ENCODE measurements around the gene TAPBP.

Gene TAPBP

DNA sequence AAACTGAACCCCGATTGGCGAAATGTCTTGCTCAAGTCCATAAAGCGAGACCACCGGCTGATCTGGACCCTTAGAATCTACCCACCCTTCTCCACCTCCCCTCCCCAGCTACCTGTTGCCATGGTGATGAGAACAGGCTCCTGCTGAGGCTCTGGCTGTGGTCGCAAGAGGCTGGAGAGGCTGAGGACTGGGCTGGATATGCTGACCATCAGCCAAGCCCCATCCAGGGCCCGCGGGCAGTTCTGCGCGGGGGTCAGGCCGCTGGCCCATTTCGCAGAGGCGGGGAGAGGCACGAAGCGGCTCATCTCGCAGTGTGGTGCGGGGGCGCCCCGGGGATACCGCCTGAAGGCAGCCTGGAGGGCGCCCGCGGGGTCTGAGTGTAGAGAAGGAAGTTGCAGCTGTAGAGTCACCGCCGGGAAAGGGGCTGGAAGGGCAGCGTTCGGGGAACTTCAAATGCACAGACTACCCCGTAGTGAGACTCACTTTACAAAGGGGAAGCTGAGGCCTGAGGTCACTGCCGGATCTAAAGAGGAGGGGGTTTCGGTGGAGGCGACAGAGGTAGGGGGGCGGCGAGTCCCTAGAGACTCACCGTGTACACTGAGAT lies 671 bp downstream of the TAPBP start:
- H3K4me3 Mint-ChIP-seq, result peak overlapping the region; percentile 95 to 99
- H3K4me1 Mint-ChIP-seq, result peaks cover 64% of the 10 kb centered on the region
- DNase-seq, result peak; percentile 36 to 66
- ATAC-seq, result peak; percentile 37
- no peaks in the 10 kb centered on the region for H3K27me3 Mint-ChIP-seq
- no peaks in the 10 kb centered on the region for H3K9me3 Mint-ChIP-seq
- H3K27ac Mint-ChIP-seq, result peak overlapping the region; percentile 94 to 97

DNA sequence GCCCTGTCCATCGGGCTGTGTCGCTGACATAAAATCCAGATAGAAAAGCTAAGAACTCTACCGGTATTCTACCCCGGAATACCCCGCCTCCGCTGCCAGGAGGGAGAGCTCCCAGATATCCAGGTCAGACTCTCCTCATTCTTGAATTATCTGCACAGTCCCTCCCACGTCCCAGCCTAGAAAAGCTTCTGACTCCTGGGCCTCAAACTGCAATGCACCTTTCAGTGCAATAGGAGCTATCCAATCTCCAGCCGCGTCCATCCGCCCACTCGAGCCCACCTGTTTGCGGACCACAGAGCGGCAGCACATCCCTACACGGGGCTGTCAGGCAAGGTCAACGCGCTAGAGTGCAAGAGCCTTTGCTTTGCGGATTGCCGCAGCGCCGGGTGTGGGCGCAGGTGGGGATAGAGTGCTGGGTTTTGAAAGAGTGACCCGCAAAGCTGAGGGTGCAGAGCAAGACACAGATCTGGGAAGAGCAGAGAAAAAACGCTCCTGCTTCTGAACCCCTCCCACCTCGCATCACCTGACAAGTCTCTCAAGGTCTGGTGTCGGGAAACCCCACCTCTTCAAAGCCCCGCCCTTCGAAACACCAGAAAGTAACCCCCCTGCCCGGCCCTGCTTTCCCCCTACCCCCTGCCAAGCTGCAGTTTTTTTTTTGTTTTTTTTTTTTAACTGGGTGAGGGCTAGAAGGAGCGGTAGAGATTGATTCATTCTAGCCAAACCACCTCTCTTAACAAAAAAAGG lies 1.3 kb downstream of the TAPBP start:
- ATAC-seq, result peak; percentile 44
- DNase-seq, result peak; percentile 55 to 79
- no peaks in the 10 kb centered on the region for H3K9me3 Mint-ChIP-seq
- H3K4me1 Mint-ChIP-seq, result peaks cover 62% of the 10 kb centered on the region
- H3K27me3 Mint-ChIP-seq, result no peaks in the 10 kb centered on the region
- peak overlapping the region; percentile 95 to 99 for H3K4me3 Mint-ChIP-seq
- H3K27ac Mint-ChIP-seq, result peak overlapping the region; percentile 94 to 97

DNA sequence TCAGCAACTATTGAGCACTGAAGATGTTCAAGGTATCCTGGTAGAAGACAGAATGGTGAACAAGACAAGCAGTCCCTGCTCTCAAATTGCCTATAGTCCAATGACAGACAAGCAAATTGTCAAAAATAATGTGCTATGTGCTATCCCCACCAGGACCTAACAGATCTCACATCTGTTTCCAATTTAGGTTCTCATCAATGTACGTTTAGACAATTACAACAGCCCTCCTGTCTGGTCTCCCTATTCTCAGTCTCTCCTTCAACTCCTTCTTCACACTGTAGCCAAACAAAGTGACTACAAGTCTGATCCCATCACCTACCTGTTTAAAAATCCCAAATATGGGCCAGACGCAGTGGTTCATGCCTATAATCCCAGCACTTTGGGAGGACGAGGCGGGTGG lies 7.5 kb downstream of the TAPBP start:
- ATAC-seq, result no peak
- Mint-ChIP-seq H3K27ac (peak overlapping the region; percentile 3 to 69), H3K4me1 (peaks cover 57% of the 10 kb centered on the region), H3K4me3 (no peak overlapping the region), H3K9me3 (no peaks in the 10 kb centered on the region), H3K27me3 (no peaks in the 10 kb centered on the region)
- no peak for DNase-seq

DNA sequence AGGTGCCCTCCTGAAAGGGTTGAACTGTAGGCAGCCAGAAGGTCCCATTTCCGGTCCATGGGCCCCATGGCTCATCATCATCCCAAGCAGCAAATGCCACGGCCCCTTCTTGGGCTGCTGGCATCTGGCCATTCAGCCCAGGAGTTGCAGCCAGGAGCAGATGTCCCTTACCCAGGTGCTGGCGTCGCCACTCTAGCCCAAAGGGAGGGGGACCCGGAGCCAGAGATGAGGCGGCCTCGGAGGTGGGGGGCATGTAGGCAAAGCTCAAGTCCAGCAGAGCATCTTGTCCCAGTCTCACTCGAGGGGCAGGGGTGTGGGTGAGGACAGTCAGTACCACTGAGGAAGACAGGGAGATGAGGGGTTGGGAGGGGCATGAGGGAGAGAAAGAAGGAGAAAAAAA lies 8.8 kb downstream of the TAPBP start:
- ATAC-seq (no peak), DNase-seq (no peak)
- Mint-ChIP-seq H3K27ac (peak overlapping the region in 1 of 2 donors; percentile 91), H3K27me3 (no peaks in the 10 kb centered on the region), H3K4me3 (no peak overlapping the region), H3K9me3 (no peaks in the 10 kb centered on the region), H3K4me1 (peaks cover 57% of the 10 kb centered on the region)

DNA sequence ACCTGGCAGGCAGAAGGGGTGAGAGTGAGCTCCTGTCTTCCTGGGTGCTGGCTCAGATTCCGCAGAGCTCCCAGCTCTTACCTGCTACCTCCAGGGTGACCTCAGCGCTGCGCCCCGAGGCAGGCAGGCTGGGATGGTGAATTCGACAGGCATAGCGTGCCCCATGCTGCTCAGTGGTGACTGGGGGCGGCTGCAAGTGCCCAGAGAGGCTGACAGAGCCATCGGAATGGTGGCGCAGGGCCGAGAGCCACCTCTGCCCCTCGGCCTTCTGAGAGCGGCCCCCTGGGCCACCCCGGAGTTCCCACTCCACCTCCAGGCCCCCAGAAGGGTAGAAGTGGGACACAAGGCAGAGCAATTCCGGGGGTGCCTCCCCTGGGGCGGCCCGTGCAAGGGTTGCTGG lies 9.7 kb downstream of the TAPBP start:
- DNase-seq (no peak), ATAC-seq (no peak)
- peak overlapping the region in 1 of 2 donors; percentile 21 for H3K4me3 Mint-ChIP-seq
- H3K4me1 Mint-ChIP-seq, result peaks cover 66% of the 10 kb centered on the region
- no peaks in the 10 kb centered on the region for H3K9me3 Mint-ChIP-seq
- H3K27me3 Mint-ChIP-seq, result no peaks in the 10 kb centered on the region
- no peak overlapping the region for H3K27ac Mint-ChIP-seq

DNA sequence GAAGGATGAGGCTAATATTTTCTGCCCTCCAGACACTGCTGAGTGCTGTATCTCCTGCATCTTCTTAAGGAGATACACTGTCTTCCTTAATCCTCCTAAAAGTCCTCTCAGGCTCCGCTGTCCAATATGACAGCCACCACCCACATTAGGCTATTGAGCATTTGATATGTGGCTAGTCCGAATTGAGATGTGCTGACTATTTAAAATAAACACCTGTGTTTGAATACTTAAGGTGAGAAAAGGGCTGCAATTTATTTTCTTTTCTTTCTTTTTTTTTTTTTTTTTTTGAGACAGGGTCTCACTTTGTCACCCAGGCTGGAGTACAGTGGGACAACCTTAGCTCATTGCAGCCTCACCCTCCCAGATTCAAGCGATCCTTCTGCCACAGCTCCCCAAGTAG lies 12.0 kb downstream of the TAPBP start:
- DNase-seq, result no peak
- Mint-ChIP-seq H3K4me1 (peaks cover 69% of the 10 kb centered on the region), H3K27ac (peak overlapping the region in 1 of 2 donors; percentile 57), H3K27me3 (no peaks in the 10 kb centered on the region), H3K4me3 (no peak overlapping the region), H3K9me3 (no peaks in the 10 kb centered on the region)
- no peak for ATAC-seq

DNA sequence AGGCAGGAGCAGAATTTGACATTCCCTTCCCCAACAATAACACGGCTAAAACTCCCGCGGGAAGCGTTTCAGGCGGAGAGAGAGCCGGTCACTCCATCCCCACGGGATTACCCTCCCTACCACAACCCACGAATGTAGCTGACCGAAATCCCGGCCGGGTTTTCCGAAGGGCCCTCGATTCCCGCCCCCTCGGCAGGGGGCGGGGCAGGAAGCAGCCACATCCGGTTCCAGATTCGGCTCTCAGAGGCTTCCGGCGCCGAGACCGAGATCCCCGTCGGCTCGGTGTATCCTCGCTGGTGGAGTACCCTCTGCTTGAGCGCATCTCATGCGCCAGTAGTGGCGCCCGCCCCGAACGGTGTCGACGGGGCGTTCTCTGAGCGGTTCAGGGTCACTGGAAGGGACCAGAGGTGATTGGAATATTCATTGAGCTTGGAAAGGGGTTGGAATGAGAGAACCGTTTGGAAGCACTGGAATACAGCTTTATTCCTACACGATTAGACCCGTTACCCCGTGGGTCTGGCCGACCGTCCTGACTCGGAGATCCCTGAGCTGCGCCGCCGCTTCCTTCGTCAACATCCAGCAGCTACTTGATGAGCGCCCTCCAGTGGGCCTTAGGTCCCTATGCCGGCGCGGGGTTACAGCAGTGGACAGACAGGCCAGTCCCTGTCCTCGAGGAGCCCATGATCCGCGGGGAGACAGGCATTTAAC lies 14.5 kb downstream of the TAPBP start:
- no peaks in the 10 kb centered on the region for H3K27me3 Mint-ChIP-seq
- DNase-seq, result peak; percentile 92 to 96
- ATAC-seq, result peak; percentile 91
- peak overlapping the region; percentile 93 to 100 for H3K4me3 Mint-ChIP-seq
- peak overlapping the region; percentile 91 to 99 for H3K27ac Mint-ChIP-seq
- no peaks in the 10 kb centered on the region for H3K9me3 Mint-ChIP-seq
- H3K4me1 Mint-ChIP-seq, result peaks cover 59% of the 10 kb centered on the region

DNA sequence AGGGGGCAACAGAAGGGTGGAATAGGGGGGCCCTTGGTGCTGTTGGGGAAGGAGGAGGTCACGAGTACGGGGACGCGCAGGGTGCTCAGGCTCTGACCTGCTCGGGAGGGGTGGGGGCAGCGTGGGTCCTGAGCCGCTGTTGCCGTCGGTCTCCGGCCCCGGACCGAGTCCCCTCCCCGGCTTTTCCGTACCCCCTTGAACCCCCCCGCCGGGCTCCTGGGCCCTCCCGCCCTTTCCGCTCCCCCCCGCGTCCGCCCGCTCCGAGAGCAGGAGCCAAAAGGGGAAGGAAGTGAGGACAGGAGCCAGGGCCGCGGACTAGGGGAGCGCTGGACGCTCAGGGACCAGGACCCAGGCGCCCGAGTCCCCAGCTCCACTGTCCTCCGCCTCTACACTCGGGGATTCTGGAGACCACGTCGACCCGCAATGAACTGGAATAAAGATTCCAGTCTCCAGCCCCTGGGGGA lies 15.1 kb downstream of the TAPBP start, which contains the start of gene RGL2:
TSS of gene RGL2 (minus strand) at position 170 of the 464 bp plus-strand sequence. CDS start 332 bp downstream, outside the sequence.
- peak; percentile 49 for ATAC-seq
- DNase-seq, result peak; percentile 33 to 69
- Mint-ChIP-seq H3K9me3 (no peaks in the 10 kb centered on the region), H3K4me1 (peaks cover 53% of the 10 kb centered on the region), H3K27ac (peak within 1 kb of the TSS; percentile 99), H3K27me3 (no peaks in the 10 kb centered on the region), H3K4me3 (peak within 1 kb of the TSS; percentile 93 to 100)

DNA sequence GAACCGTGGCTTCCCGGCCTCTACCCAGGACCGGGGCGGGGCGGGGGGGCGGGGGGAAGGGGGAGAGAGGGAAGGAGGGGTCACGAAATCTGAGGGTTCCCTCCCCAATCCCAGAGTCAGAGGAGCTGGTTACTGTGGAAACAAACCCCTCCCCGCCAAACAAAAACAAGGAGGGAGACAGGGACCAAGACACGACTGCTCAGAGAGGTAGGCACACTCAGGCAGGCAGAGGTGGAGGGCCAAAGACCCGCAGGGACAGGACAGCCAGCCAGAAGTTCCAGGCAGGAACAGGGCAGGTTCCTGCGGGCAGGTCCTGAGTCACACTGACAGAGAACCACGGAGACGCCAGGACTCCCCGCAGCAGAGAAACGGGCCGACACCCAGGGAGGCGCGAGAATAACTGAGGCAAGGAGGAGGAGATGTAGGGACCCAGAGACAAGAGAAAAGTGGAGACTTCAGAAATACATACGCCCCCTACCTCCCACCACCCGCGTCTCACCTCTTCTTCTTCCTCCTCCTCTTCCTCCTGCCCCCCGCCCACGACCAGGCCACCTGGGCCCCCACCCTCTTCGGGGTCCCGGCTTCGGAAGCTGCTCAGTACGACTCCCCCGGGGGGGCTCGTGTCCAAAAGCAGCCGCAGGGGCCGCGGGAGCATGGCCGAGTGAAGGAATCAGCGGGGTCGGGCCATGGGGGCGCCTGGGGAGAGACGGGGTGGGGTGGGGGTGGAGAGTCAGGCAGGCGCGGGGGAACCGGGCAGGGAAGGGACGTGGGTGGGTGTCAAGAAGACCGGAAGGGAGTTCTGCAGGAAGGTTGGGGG lies 15.7 kb downstream of the TAPBP start:
- peak; percentile 49 to 72 for DNase-seq
- H3K4me1 Mint-ChIP-seq, result peaks cover 49% of the 10 kb centered on the region
- no peaks in the 10 kb centered on the region for H3K9me3 Mint-ChIP-seq
- H3K27me3 Mint-ChIP-seq, result no peaks in the 10 kb centered on the region
- ATAC-seq, result peak; percentile 34
- H3K27ac Mint-ChIP-seq, result peak overlapping the region; percentile 89 to 99
- H3K4me3 Mint-ChIP-seq, result peak overlapping the region; percentile 93 to 100

DNA sequence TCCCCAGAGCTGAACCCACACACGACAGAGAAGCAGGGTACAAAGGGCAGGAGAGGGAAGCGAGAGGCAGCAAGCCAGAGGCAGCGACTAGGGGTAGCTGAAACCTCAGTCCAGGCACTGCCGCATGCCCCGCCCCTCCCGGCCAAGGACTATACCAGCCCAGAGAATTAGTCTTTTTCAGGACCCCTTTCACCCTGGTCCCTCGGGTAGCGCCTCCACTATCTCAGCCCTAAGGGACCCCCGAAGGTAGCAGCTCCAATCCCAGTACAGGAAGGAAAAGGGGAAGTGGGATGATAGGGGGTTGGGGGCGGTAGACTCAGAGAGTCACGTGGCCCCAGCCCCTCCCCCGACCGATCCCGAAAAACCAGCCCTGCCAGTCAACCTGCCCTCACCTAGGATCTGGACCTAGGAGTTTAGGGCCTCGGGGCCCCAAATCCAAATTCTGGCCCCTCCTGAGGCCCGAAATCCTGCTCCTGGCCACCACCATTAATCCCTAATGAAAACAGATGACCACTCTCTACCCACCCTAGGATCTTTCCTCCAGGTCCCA lies 16.4 kb downstream of the TAPBP start:
- Mint-ChIP-seq H3K4me1 (peaks cover 49% of the 10 kb centered on the region), H3K4me3 (peak overlapping the region; percentile 56 to 100), H3K27ac (peak overlapping the region in 1 of 2 donors; percentile 72), H3K9me3 (no peaks in the 10 kb centered on the region), H3K27me3 (no peaks in the 10 kb centered on the region)
- DNase-seq (no peak), ATAC-seq (no peak)

DNA sequence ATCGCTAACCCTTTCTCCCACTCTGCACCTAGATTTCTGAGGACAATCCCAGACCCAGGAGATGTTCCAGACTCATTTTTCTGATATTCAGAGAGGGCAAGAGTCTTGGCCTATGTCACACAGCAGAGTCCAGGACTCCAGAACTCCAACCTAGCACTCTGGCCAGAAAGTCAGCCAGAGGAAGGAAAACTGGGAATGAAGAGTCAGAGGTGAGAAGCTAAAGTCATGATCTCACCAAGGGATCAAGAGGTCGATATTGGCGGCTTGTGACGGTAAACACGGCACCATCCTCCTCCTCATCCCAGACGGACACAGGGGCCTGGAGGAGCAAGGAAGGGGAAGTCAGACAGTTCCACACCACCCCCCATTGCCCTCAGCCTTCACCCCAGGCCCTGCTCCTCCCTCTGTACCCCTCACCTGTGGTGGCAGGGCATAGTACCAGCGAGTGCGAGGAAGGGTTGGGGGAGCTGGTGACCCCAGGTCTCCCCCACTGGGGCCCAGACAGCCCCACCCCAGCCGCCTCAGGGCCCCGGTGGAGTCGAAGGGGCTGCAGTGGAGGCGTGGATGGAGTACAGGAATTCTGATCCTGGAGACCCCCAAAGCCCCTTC lies 17.0 kb downstream of the TAPBP start:
- Mint-ChIP-seq H3K4me3 (peak overlapping the region; percentile 56 to 100), H3K27me3 (no peaks in the 10 kb centered on the region), H3K27ac (peak overlapping the region; percentile 31 to 72), H3K9me3 (no peaks in the 10 kb centered on the region), H3K4me1 (peaks cover 49% of the 10 kb centered on the region)
- no peak for DNase-seq
- ATAC-seq, result no peak

DNA sequence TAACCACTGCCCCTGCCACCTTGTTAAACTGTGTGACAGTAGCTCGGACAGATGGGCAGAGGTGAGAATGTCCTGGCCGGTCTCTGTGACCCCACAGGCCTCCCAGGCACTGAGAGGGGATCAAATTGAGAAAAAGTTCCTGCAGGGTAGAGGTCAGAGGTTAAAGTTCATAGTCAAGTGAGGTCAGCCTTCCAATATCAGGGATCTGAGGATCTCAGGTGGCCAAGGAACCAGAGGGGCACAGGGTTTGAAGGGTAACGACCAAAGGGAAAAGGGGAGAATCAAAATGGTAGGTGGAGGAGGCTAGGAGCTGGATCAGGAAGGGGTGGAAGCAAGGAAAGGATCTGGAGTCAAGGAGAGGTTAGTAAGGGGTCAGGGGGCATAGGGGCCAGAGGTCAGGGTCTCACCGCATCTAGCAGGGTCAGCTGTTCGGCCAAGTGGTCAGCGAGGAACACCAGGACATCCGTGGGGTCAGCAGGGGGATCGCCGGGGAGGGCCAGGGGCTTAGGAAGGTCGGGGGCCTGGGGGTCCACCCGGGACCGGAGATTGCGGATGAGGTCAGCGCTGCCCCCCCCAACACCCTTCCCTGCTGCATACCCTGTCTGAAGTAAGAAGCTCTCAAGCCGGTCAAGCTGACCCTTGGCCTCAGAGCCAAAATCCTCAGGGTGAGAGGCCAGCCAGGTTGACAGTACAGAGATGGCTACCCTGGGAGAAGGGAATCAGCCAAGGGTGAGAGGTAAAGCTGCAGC lies 18.1 kb downstream of the TAPBP start:
- ATAC-seq, result no peak

DNA sequence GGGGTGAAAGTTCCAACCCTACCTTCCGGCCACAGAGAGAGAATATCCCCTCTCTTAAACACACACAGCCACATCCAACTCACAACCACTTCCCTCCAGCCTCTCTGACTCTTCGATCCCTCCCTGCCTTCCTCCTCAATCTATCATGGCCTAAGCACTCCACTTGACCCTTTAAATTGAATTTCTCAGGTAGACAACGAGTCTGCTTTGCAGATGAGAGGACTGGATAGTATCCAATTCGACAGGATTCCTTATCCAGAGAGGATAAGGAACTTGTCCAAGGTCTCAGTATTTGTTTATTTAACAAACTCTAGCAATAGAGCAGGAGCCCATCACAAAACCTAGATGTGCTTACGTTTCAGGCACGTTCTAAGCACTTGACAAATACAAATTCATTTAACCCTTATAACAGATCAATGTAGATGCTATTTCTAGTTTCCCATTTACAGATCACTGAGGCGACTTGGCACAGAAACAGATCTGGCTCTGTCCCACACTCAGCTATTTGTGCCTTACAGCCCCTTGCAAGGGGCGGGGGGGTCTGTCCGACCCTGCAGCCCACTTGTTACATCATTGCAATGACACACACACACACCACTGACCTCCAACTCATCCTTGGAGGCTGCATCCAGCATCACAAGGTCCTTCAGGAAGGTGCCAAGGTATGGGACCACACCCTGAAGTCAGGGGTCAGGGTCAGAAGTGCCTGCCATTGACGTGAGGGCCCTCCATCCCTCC lies 19.6 kb downstream of the TAPBP start:
- H3K27ac Mint-ChIP-seq, result no peak overlapping the region
- DNase-seq, result no peak

More for the DNA sequence above, 18.1 kb downstream of the TAPBP start:
- Mint-ChIP-seq H3K4me1 (peaks cover 53% of the 10 kb centered on the region), H3K27me3 (no peaks in the 10 kb centered on the region), H3K27ac (peak overlapping the region; percentile 55 to 56), H3K4me3 (no peak overlapping the region), H3K9me3 (no peaks in the 10 kb centered on the region)
- no peak for DNase-seq

More for the DNA sequence above, 19.6 kb downstream of the TAPBP start:
- no peak for ATAC-seq
- Mint-ChIP-seq H3K27me3 (no peaks in the 10 kb centered on the region), H3K4me1 (peaks cover 51% of the 10 kb centered on the region), H3K9me3 (no peaks in the 10 kb centered on the region), H3K4me3 (no peak overlapping the region)

Measured in stimulated activated naive CD8-positive, alpha-beta T cell treated with anti-CD3 and anti-CD28 coated beads, Interleukin-15, amount 100 ng/mL, for 72 hours (primary cell).